ENCODE data around the gene PIGR. TPM values are rescaled to one million over a fixed set of nuclear protein-coding genes. Genes with fewer than 3 reads are reported as not detected.

PIGR gene
- total and polyA plus RNA-seq, 2 donors from 2014 or later, result 187 to 841 TPM

DNA sequence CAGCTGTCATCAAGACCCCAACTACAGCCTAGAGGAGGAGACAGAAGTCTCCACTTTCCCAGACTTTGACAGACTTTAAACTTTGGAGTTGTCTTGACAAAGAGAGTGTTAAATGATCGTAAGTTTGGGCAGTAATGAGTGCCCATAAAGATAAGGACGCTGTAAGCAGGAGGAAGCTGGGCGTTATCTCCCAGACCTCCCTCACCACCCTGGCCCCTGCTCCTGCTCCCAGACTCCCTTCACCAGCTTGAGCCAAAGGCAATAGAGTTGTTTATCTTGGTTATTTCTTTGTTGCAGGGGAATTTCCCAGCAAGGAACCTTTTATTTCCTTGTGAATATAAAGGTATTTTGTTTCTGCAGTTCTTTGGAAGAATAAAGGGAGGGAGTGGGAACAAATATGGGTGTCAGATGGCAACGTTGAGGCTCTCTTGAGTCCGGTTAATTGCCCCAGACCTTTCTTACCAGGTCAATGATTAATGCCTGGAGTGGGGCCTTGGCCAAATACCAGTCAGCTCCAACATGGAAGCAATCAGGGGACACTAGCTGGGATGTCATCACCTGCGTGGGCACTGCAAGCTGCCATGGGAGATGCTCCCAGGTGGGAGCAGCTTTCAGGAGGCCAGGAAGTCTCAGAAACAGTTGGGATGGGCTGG, 4.4 kb downstream of the PIGR start:
- Histone ChIP-seq H3K27me3 (ENCODE audit: control insufficient read depth, insufficient read depth, low read length) (no peaks in the 10 kb centered on the region), H3K4me3 (ENCODE audit: low read length in 3 of 3) (no peak overlapping the region), H3K9me3 (ENCODE audit: control insufficient read depth in 2 of 3, insufficient read depth in 1 of 3, low read length in 3 of 3) (no peaks in the 10 kb centered on the region), H3K36me3 (ENCODE audit: control insufficient read depth in 2 of 3, insufficient read depth in 3 of 3, low read length in 3 of 3) (no peaks in the 10 kb centered on the region), H3K9ac (ENCODE audit: low read length in 3 of 3) (no peak overlapping the region), H3K4me1 (ENCODE audit: control insufficient read depth in 2 of 3, insufficient read depth in 2 of 3, low read depth in 1 of 3, low read length in 3 of 3) (peaks cover 0 to 20% (median 20%) of the 10 kb centered on the region in 3 donors), H3K27ac (ENCODE audit: low read depth in 2 of 2, low read length in 2 of 2) (no peak overlapping the region)
- FAIRE-seq (no peak), DNase-seq (peak in 1 of 5 donors; percentile 20)
- TF ChIP-seq, protein P1, sequence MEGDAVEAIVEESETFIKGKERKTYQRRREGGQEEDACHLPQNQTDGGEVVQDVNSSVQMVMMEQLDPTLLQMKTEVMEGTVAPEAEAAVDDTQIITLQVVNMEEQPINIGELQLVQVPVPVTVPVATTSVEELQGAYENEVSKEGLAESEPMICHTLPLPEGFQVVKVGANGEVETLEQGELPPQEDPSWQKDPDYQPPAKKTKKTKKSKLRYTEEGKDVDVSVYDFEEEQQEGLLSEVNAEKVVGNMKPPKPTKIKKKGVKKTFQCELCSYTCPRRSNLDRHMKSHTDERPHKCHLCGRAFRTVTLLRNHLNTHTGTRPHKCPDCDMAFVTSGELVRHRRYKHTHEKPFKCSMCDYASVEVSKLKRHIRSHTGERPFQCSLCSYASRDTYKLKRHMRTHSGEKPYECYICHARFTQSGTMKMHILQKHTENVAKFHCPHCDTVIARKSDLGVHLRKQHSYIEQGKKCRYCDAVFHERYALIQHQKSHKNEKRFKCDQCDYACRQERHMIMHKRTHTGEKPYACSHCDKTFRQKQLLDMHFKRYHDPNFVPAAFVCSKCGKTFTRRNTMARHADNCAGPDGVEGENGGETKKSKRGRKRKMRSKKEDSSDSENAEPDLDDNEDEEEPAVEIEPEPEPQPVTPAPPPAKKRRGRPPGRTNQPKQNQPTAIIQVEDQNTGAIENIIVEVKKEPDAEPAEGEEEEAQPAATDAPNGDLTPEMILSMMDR (IDR thresholded peaks at IDR 0.05; ENCODE audit: borderline replicate concordance, extremely low read depth, insufficient read depth), result no peak
- intact Hi-C loops (cut with DNase I), result no loop called here

DNA sequence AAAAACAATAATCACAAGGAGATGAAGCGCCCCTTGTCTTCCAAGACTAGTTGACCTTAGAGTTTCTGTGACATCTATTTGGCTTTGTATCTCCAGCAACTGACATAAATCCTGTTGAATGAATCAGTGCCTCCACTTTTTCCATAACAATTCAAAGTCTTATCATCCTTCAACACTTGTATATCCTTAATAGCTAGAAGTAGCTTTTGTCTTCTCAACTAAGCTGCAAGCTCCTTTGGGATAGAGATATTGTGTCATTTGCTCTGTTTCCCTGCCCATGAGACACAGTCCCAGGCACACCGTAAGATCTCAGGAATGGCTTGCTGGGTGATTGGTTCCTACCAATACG, 5.7 kb downstream of the PIGR start:
- Histone ChIP-seq H3K4me1 (ENCODE audit: control insufficient read depth in 2 of 3, insufficient read depth in 2 of 3, low read depth in 1 of 3, low read length in 3 of 3) (peaks cover 0 to 20% (median 16%) of the 10 kb centered on the region in 3 donors), H3K36me3 (ENCODE audit: control insufficient read depth in 2 of 3, insufficient read depth in 3 of 3, low read length in 3 of 3) (no peaks in the 10 kb centered on the region), H3K9ac (ENCODE audit: low read length in 3 of 3) (no peak overlapping the region), H3K27ac (ENCODE audit: low read depth in 2 of 2, low read length in 2 of 2) (no peak overlapping the region), H3K27me3 (ENCODE audit: control insufficient read depth, insufficient read depth, low read length) (no peaks in the 10 kb centered on the region), H3K9me3 (ENCODE audit: control insufficient read depth in 2 of 3, insufficient read depth in 1 of 3, low read length in 3 of 3) (no peaks in the 10 kb centered on the region), H3K4me3 (ENCODE audit: low read length in 3 of 3) (no peak overlapping the region)
- DNase-seq (no peak), FAIRE-seq (no peak)
- intact Hi-C loops (cut with DNase I), result no loop called here
- TF ChIP-seq, protein P1 (IDR thresholded peaks at IDR 0.05; ENCODE audit: borderline replicate concordance, extremely low read depth, insufficient read depth), result no peak

DNA sequence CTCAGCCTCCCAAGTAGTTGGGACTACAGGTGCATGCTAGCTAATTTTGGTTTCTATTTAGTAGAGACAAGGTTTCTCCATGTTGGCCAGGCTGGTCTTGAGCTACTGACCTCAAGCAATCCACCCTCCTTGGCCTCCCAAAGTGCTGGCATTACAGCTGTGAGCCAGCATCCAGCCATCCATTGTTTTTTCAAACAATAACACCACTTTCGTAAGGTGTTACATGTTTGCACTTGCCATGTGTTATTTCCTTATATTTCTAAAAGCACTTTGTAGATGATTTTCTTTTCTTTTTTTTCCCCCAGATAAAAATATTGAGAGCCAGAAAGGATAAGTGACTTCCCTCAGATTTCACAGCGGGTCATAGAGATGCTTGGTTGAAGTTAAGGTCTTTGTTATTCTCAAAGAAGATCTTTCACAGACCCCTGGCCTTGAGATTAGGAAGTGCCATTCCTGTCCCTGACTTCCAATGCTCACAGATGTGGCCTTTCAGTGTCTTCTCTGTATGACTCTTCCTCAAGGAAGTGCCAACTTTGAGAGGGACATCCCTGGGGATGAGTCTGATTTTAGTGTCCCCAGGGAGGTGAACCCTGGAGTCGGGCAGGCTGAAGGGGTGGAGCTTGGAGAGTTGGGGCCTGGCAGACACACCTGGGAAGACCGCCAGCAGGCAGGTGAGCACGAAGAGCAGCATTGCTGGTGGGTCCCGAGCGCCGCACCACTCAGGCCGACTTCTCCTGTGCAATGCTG, 6.3 kb downstream of the PIGR start:
- FAIRE-seq (no peak), DNase-seq (no peak)
- H3K9me3 ChIP-seq (ENCODE audit: control insufficient read depth in 2 of 3, insufficient read depth in 1 of 3, low read length in 3 of 3), result no peaks in the 10 kb centered on the region
- H3K27me3 ChIP-seq (ENCODE audit: control insufficient read depth, insufficient read depth, low read length), result no peaks in the 10 kb centered on the region
- no peak overlapping the region for H3K27ac ChIP-seq (ENCODE audit: low read depth in 2 of 2, low read length in 2 of 2)
- no peak overlapping the region for H3K4me3 ChIP-seq (ENCODE audit: low read length in 3 of 3)
- peaks cover 0 to 20% (median 13%) of the 10 kb centered on the region in 3 donors for H3K4me1 ChIP-seq (ENCODE audit: control insufficient read depth in 2 of 3, insufficient read depth in 2 of 3, low read depth in 1 of 3, low read length in 3 of 3)
- H3K9ac ChIP-seq (ENCODE audit: low read length in 3 of 3), result no peak overlapping the region
- no peaks in the 10 kb centered on the region for H3K36me3 ChIP-seq (ENCODE audit: control insufficient read depth in 2 of 3, insufficient read depth in 3 of 3, low read length in 3 of 3)
- intact Hi-C loops (cut with DNase I), result no loop called here
- TF ChIP-seq, protein P1 (IDR thresholded peaks at IDR 0.05; ENCODE audit: borderline replicate concordance, extremely low read depth, insufficient read depth), result no peak
